Stimulated activated CD4-positive, alpha-beta T cell treated with anti-CD3 and anti-CD28 coated beads, Interleukin-2, amount 100 ng/mL, for 48 hours (primary cell): ENCODE results near the gene GRID1.

Source experiments
- DNase-seq, 2 donors: peaks; one replicate each; pipeline ENCODE4 v3.0.0-alpha.2; 2020

GRID1 gene

GRCh38 chr10:86334488-86335085 is 32.0 kb downstream of the GRID1 start:
- no peak for DNase-seq

GRCh38 chr10:86333826-86334487 is 32.6 kb downstream of the GRID1 start:
- no peak for DNase-seq

GRCh38 chr10:86331861-86332260 is 34.7 kb downstream of the GRID1 start:
- no peak for DNase-seq

GRCh38 chr10:86330778-86331763 is 35.5 kb downstream of the GRID1 start:
- DNase-seq: no peak

- DNase-seq: no peak
Observed at GRCh38 chr10:86329896-86330680, 36.5 kb downstream of the GRID1 start.

- no peak for DNase-seq
Observed at GRCh38 chr10:86329093-86329710, 37.4 kb downstream of the GRID1 start.

- no peak for DNase-seq
Observed at GRCh38 chr10:86327954-86328725, 38.5 kb downstream of the GRID1 start.

- DNase-seq: no peak
Observed at GRCh38 chr10:86325158-86325557, 41.4 kb downstream of the GRID1 start.

GRCh38 chr10:86321568-86321967 is 45.0 kb downstream of the GRID1 start:
- no peak for DNase-seq

GRCh38 chr10:86319676-86320075 is 46.9 kb downstream of the GRID1 start:
- no peak for DNase-seq

- DNase-seq: no peak
Observed at GRCh38 chr10:86317949-86318725, 48.5 kb downstream of the GRID1 start.

- DNase-seq: no peak
Observed at GRCh38 chr10:86316990-86317389, 49.6 kb downstream of the GRID1 start.

GRCh38 chr10:86316274-86316835 is 50.2 kb downstream of the GRID1 start:
- DNase-seq: no peak

GRCh38 chr10:86315549-86315942 is 51.0 kb downstream of the GRID1 start:
- DNase-seq: no peak

- DNase-seq: no peak
Observed at GRCh38 chr10:86314616-86315548, 51.7 kb downstream of the GRID1 start.

- DNase-seq: no peak
Observed at GRCh38 chr10:86313621-86314041, 53.0 kb downstream of the GRID1 start.

GRCh38 chr10:86312701-86313270 is 53.8 kb downstream of the GRID1 start:
- DNase-seq: no peak

- no peak for DNase-seq
Observed at GRCh38 chr10:86311906-86312305, 54.7 kb downstream of the GRID1 start.

- DNase-seq: no peak
Observed at GRCh38 chr10:86311190-86311589, 55.4 kb downstream of the GRID1 start.
